ENCODE results near the gene PTPRE. TPM values are rescaled to one million over a fixed set of nuclear protein-coding genes. Genes with fewer than 3 reads are reported as not detected.

Gene PTPRE
- total RNA-seq, 1 experiment from 2014 or later = 0.70 TPM

- peaks cover 7 to 8% of the 10 kb centered on the region in 2 experiments for H3K4me1 Mint-ChIP-seq
- no peak overlapping the region for H2BK20ac ChIP-seq (ENCODE audit: low read depth, low read length, poor library complexity, severe bottlenecking)
- H3K18ac ChIP-seq (ENCODE audit: insufficient read length, low read depth, low read length) = no peak overlapping the region
- no peak overlapping the region for H3T11ph ChIP-seq (ENCODE audit: low read length)
- no peaks in the 10 kb centered on the region for H3K23me2 ChIP-seq (ENCODE audit: insufficient read length, low read depth, low read length, poor library complexity, severe bottlenecking)
- H3K4me2 ChIP-seq (ENCODE audit: insufficient read depth, insufficient read length, low read length) = no peak overlapping the region
- H3K14ac ChIP-seq (ENCODE audit: insufficient read depth, low read length) = no peak overlapping the region
- no peak overlapping the region for H2AK5ac ChIP-seq (ENCODE audit: insufficient read length, low read length)
- no peak overlapping the region for H3K9ac ChIP-seq (ENCODE audit: extremely low read depth, insufficient read length, low read length)
- peaks cover 4 to 8% (median 6%) of the 10 kb centered on the region in 3 experiments; a peak in 6 of 7 replicates for H3K36me3 Mint-ChIP-seq (ENCODE audit: insufficient read depth in 1 of 3, low read depth in 3 of 3)
- no peak overlapping the region for H2BK15ac ChIP-seq (ENCODE audit: low read depth, low read length)
- no peak overlapping the region for H4K8ac ChIP-seq (replicated peaks; ENCODE audit: insufficient read length, low read depth, low read length)
- no peaks in the 10 kb centered on the region for H3K27me3 ChIP-seq (ENCODE audit: insufficient read depth, low read length)
- H3K23ac ChIP-seq (ENCODE audit: insufficient read length, low read depth, low read length) = no peak overlapping the region
- H2AFZ ChIP-seq (ENCODE audit: low read length) = no peak overlapping the region
- no peak overlapping the region for H3K56ac ChIP-seq (ENCODE audit: insufficient read length, low read depth, low read length)
- WGBS (ENCODE audit: extremely low coverage, insufficient read length, low lambda C conversion rate) = no CpG with 5 or more reads among the region's 10 CpGs
- H3K4me3 Mint-ChIP-seq = no peak overlapping the region; a peak in 1 of 5 replicates
- no peak for DNase-seq
- H3K27ac Mint-ChIP-seq = no peak overlapping the region
- H4K91ac ChIP-seq (ENCODE audit: insufficient read length, low read depth, low read length) = no peak overlapping the region
- no peak overlapping the region for H4K5ac ChIP-seq (ENCODE audit: insufficient read length, low read depth, low read length)
- TF ChIP-seq CTCF (conservative IDR thresholded peaks at IDR 0.05) = no peak
- no peaks in the 10 kb centered on the region for H3K79me1 ChIP-seq (ENCODE audit: insufficient read depth, low read depth, low read length, poor library complexity, severe bottlenecking)
- H4K20me1 ChIP-seq (ENCODE audit: control insufficient read depth, insufficient read depth, insufficient read length) = no peaks in the 10 kb centered on the region
- H3K79me2 ChIP-seq (ENCODE audit: insufficient read depth, low read length) = no peaks in the 10 kb centered on the region
- no peak overlapping the region for H2BK120ac ChIP-seq (ENCODE audit: low read depth, low read length, poor library complexity, severe bottlenecking)
- peaks cover 11% of the 10 kb centered on the region for H3K27me3 Mint-ChIP-seq (ENCODE audit: low read depth)
- H3K27ac ChIP-seq (ENCODE audit: insufficient read length, low read depth, low read length) = no peak overlapping the region
- H3K9me3 Mint-ChIP-seq = peaks cover 5% of the 10 kb centered on the region in 2 experiments; a peak in 2 of 5 replicates
- no peak overlapping the region for H3K4ac ChIP-seq (ENCODE audit: low read depth, low read length)
- no peak overlapping the region for H2BK5ac ChIP-seq (ENCODE audit: insufficient read length, low read length)
- H3K9me3 ChIP-seq (ENCODE audit: control insufficient read depth, low read depth, low read length) = no peaks in the 10 kb centered on the region
- no peak overlapping the region for H2BK12ac ChIP-seq (ENCODE audit: insufficient read length, low read depth, low read length)
- H3K4me1 ChIP-seq (ENCODE audit: insufficient read depth, low read length) = no peaks in the 10 kb centered on the region
Observed at GRCh38 chr10:128070161-128070560, 163.3 kb downstream of the PTPRE start.

Measured in H9 (cell line).